K562 (cell line): ENCODE measurements around the gene GDF15. TPM values are rescaled to one million over a fixed set of nuclear protein-coding genes. Genes with fewer than 3 reads are reported as not detected.

Experiments used
- ARID4B ChIP-seq: sonication (generic); formaldehyde crosslinking; IDR thresholded peaks from 2 replicates; pipeline ENCODE4 v1.8.0; 2022; ENCODE audit warnings: mild to moderate bottlenecking, missing genetic modification reagents
- BRCA1 ChIP-seq, 2 experiments: fragments of 450-650 bp in 1 of 2; sonication (generic) in 1 of 2; formaldehyde crosslinking in 1 of 2; IDR thresholded peaks; 2 replicates each; pipeline versions ENCODE4 v1.5.0 to v1.6.1; 2017 to 2020; ENCODE audit warnings: mild to moderate bottlenecking in 1 of 2, missing genetic modification reagents in 1 of 2
- CC2D1A ChIP-seq: fragments of 450-650 bp; IDR thresholded peaks from 2 replicates; pipeline ENCODE4 v1.6.1; 2017; ENCODE audit warnings: mild to moderate bottlenecking
- CHD4 ChIP-seq: fragments of 200-600 bp; sonication (generic); IDR thresholded peaks from 3 replicates; pipeline ENCODE4 v1.6.1; 2012; ENCODE audit warnings: low read depth, mild to moderate bottlenecking, mixed read lengths, low read length, inconsistent platforms; ENCODE audit not compliant: insufficient read depth, insufficient replicate concordance, poor library complexity, severe bottlenecking
- EP300 ChIP-seq: IDR thresholded peaks from 2 replicates; pipeline ENCODE4 v1.6.1; 2012; ENCODE audit warnings: low read length, improper control_type of control experiment
- EP400 ChIP-seq: fragments of 450-650 bp; IDR thresholded peaks from 2 replicates; pipeline ENCODE4 v1.6.1; 2017; ENCODE audit warnings: antibody characterized with exemption, mild to moderate bottlenecking, moderate library complexity
- ERF ChIP-seq: fragments of 450-650 bp; formaldehyde crosslinking; IDR thresholded peaks from 2 replicates; pipeline ENCODE4 v1.4.0; 2020; ENCODE audit warnings: mild to moderate bottlenecking, mixed read lengths
- MCM3 ChIP-seq: fragments of 450-650 bp; IDR thresholded peaks from 2 replicates; pipeline ENCODE4 v1.6.1; 2016
- MEF2A ChIP-seq: IDR thresholded peaks from 2 replicates; pipeline ENCODE4 v1.6.1; 2011; ENCODE audit warnings: low read depth, mild to moderate bottlenecking, low read length, moderate library complexity; ENCODE audit not compliant: control insufficient read depth
- POLR2AphosphoS5 ChIP-seq: IDR thresholded peaks from 2 replicates; pipeline ENCODE4 v1.6.1; 2011; ENCODE audit warnings: mild to moderate bottlenecking, low read depth, low read length, moderate library complexity; ENCODE audit not compliant: control insufficient read depth, insufficient read depth
- RBFOX2 ChIP-seq: fragments of 200-400 bp; formaldehyde crosslinking; IDR thresholded peaks from 2 replicates; pipeline ENCODE4 v1.6.1; 2017; ENCODE audit warnings: low read depth, mild to moderate bottlenecking, low read length, moderate library complexity
- RBM22 ChIP-seq: fragments of 200-400 bp; formaldehyde crosslinking; IDR thresholded peaks from 2 replicates; pipeline ENCODE4 v1.6.1; 2018; ENCODE audit warnings: low read length, low read depth; ENCODE audit not compliant: poor library complexity, severe bottlenecking
- RUNX1 ChIP-seq: sonication (generic); IDR thresholded peaks from 2 replicates; pipeline ENCODE4 v1.6.1; 2016; ENCODE audit warnings: antibody characterized with exemption, low read depth
- STAT5A ChIP-seq: IDR thresholded peaks from 2 replicates; pipeline ENCODE4 v1.6.1; 2012; ENCODE audit warnings: low read length, inconsistent platforms, borderline replicate concordance
- TBL1XR1 ChIP-seq, 2 experiments: IDR thresholded peaks; 2 replicates each; pipeline ENCODE4 v1.6.1; 2012; ENCODE audit warnings: improper control_type of control experiment in 2 of 2, low read length in 2 of 2, mild to moderate bottlenecking in 1 of 2
- ZBTB7A ChIP-seq: IDR thresholded peaks from 2 replicates; pipeline ENCODE4 v1.6.1; 2011; ENCODE audit warnings: low read depth, mild to moderate bottlenecking, low read length, moderate library complexity, borderline replicate concordance; ENCODE audit not compliant: control insufficient read depth
- polyA plus RNA-seq, 8 experiments: library from polyadenylated mRNA; depleted of rRNA in 4 of 8; stranded (reverse) in 5 of 8; unstranded in 3 of 8; fragments of >200 nt; fragmentation: Nextera tagmentation in 2 of 8; fragmentation: Illumina TruSeq in 1 of 8; extraction: Ambion mirVana in 2 of 8; extraction: Trizol in 1 of 8; gene quantifications; 2 replicates each; pipeline versions ENCODE4 v1.2.1 to v1.2.3, GENCODE V29; 2011 to 2014; ENCODE audit warnings: inconsistent platforms in 1 of 8, missing spikeins in 1 of 8
- total RNA-seq, 7 experiments: library from RNA; depleted of rRNA in 6 of 7; stranded (reverse); fragments of >200 nt in 6 of 7; fragmentation: Illumina TruSeq in 2 of 7; extraction: Trizol in 2 of 7; gene quantifications; 2 replicates each; pipeline versions ENCODE4 v1.2.1 to v1.2.3, GENCODE V29; 2011 to 2021; ENCODE audit warnings: low replicate concordance in 1 of 7
- TF ChIP-seq, protein P1 (sequence below): fragments of 450-650 bp; IDR thresholded peaks from one replicate; pipeline ENCODE4 v1.6.1; 2018; ENCODE audit warnings: mild to moderate bottlenecking, moderate library complexity; ENCODE audit not compliant: partially characterized antibody
- TF ChIP-seq, protein P2 (sequence below): fragments of 450-650 bp; IDR thresholded peaks from 2 replicates; pipeline ENCODE4 v1.6.1; 2017; ENCODE audit warnings: mild to moderate bottlenecking, moderate library complexity
- TF ChIP-seq, protein P3 (sequence below): sonication (generic); IDR thresholded peaks from 2 replicates; pipeline ENCODE4 v1.6.1; 2016

The GDF15 gene
- total and polyA plus RNA-seq, 9 of the 15 experiments (the other 6 are each of a cell fraction or from before 2014, with no cell fraction given) = 2.3 to 82.4 (median 12.5) TPM

DNA sequence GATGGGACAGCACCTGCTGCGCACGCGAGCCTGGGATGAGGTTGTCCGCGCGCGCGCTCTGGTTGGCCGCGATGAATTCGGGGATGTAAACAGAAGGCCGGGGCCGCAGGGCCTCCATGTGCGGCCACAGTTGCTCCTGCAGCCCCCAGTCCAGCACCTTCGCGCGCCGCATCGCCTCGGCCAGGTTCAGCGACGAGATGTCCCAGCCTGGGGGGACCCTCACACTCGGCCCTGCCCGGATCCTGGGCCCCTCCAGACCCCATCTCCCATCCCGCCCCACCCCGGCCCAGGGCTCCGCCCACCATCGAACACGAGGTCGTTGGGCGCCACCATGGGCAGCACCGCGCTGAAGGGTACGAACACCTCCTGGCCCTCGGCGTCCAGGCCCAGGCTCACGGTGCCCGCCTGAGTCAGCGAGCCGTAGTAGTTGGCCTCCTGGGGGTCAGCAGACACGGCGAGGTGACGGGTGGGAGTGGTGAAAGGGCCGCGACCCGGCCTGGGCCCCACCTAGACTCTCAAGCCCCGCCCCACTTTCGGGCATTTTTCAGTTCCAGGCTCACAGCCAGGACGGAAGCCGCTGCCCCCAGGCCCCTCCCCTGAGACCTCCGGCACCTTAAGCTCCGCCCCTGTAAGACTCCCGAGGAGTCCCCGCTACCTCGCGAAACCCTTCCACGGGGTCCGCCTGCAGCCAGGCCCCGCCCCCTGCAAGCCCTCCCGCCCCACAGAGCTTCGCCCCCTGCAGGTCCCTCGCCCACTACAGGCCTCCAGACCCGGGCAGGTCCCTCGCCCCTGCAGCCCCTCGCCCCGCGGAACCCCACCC is 50.9 kb downstream of the GDF15 start (continued):
- TF ChIP-seq STAT5A (no peak), EP300 (no peak), ZBTB7A (peak; percentile 92), ARID4B (CRISPR knock-in tag) (0 out of 2 replicates have a peak, but pooled peaks have one; percentile 5), RBFOX2 (peak; percentile 62), MEF2A (no peak), RBM22 (peak; percentile 51), TBL1XR1 (IDR thresholded peaks at IDR 0.05; ENCODE audit: low read length in 2 of 2) (0 out of 4 replicates have a peak, but pooled peaks of 1 of the 2 experiments have one; percentile 7), CC2D1A (no peak), CHD4 (no peak), RUNX1 (no peak), MCM3 (no peak), BRCA1 (IDR thresholded peaks at IDR 0.05) (no peak), BRCA1 (CRISPR knock-in tag; IDR thresholded peaks at IDR 0.05) (no peak), EP400 (peak; percentile 68), ERF (CRISPR knock-in tag) (peak; percentile 74; the same call in 1 of the 2 replicates), POLR2AphosphoS5 (0 out of 2 replicates have a peak, but pooled peaks have one; percentile 26)
- TF ChIP-seq, protein P1, sequence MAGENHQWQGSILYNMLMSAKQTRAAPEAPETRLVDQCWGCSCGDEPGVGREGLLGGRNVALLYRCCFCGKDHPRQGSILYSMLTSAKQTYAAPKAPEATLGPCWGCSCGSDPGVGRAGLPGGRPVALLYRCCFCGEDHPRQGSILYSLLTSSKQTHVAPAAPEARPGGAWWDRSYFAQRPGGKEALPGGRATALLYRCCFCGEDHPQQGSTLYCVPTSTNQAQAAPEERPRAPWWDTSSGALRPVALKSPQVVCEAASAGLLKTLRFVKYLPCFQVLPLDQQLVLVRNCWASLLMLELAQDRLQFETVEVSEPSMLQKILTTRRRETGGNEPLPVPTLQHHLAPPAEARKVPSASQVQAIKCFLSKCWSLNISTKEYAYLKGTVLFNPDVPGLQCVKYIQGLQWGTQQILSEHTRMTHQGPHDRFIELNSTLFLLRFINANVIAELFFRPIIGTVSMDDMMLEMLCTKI = no peak
- TF ChIP-seq, protein P2, sequence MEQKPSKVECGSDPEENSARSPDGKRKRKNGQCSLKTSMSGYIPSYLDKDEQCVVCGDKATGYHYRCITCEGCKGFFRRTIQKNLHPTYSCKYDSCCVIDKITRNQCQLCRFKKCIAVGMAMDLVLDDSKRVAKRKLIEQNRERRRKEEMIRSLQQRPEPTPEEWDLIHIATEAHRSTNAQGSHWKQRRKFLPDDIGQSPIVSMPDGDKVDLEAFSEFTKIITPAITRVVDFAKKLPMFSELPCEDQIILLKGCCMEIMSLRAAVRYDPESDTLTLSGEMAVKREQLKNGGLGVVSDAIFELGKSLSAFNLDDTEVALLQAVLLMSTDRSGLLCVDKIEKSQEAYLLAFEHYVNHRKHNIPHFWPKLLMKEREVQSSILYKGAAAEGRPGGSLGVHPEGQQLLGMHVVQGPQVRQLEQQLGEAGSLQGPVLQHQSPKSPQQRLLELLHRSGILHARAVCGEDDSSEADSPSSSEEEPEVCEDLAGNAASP = no peak
- TF ChIP-seq, protein P3, sequence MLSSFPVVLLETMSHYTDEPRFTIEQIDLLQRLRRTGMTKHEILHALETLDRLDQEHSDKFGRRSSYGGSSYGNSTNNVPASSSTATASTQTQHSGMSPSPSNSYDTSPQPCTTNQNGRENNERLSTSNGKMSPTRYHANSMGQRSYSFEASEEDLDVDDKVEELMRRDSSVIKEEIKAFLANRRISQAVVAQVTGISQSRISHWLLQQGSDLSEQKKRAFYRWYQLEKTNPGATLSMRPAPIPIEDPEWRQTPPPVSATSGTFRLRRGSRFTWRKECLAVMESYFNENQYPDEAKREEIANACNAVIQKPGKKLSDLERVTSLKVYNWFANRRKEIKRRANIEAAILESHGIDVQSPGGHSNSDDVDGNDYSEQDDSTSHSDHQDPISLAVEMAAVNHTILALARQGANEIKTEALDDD = no peak
